Colonic mucosa (tissue), 4 donors: ENCODE measurements around the gene MYO9A. TPM values are rescaled to one million over a fixed set of nuclear protein-coding genes. Genes with fewer than 3 reads are reported as not detected.

Source experiments
- DNase-seq: peaks from one replicate; pipeline ENCODE4 v3.0.0-alpha.2; 2020
- H3K27ac ChIP-seq: fragments of 200-600 bp; one replicate; pipeline ENCODE4 v1.8.0; 2021
- H3K27me3 ChIP-seq: fragments of 200-600 bp; one replicate; pipeline ENCODE4 v1.8.0; 2021
- H3K36me3 ChIP-seq: fragments of 200-600 bp; one replicate; pipeline ENCODE4 v1.8.0; 2021
- H3K4me1 ChIP-seq: fragments of 200-600 bp; one replicate; pipeline ENCODE4 v1.8.0; 2021; ENCODE audit warnings: mild to moderate bottlenecking
- H3K4me3 ChIP-seq: fragments of 200-600 bp; one replicate; pipeline ENCODE4 v1.8.0; 2021
- H3K9ac ChIP-seq, 2 donors: one replicate each; pipeline ENCODE4 v1.7.0; 2013; ENCODE audit warnings: control low read depth in 2 of 2, low read depth in 2 of 2, low read length in 2 of 2
- H3K9me3 ChIP-seq: fragments of 200-600 bp; one replicate; pipeline ENCODE4 v1.8.0; 2021
- intact Hi-C: fragments of 100-400 bp; cut with DNase I; formaldehyde crosslinking; loops from one replicate; pipeline ENCODE4 v1.14.1; 2022
- total RNA-seq, 2 donors: library from RNA; stranded (reverse); fragmentation: NEBNext Ultra II Directional in 1 of 2; extraction: Animal tissue kit (Norgen Biotek cat#: 25700) in 1 of 2; gene quantifications; one replicate each; pipeline ENCODE4 v1.2.1, GENCODE V29; 2021
- TF ChIP-seq, protein P1 (sequence below): fragments of 200-600 bp; IDR thresholded peaks from one replicate; pipeline ENCODE4 v1.8.0; 2022; ENCODE audit warnings: antibody characterized with exemption, mild to moderate bottlenecking
- donor health status: healthy.
- donor health status: DM: no; HTN: no; CAD: no.
- donor health status: DM: no; HTN: no; CAD: no.

Gene MYO9A
- total RNA-seq, 2 donors from 2014 or later, result 27.5 to 34.3 TPM

DNA sequence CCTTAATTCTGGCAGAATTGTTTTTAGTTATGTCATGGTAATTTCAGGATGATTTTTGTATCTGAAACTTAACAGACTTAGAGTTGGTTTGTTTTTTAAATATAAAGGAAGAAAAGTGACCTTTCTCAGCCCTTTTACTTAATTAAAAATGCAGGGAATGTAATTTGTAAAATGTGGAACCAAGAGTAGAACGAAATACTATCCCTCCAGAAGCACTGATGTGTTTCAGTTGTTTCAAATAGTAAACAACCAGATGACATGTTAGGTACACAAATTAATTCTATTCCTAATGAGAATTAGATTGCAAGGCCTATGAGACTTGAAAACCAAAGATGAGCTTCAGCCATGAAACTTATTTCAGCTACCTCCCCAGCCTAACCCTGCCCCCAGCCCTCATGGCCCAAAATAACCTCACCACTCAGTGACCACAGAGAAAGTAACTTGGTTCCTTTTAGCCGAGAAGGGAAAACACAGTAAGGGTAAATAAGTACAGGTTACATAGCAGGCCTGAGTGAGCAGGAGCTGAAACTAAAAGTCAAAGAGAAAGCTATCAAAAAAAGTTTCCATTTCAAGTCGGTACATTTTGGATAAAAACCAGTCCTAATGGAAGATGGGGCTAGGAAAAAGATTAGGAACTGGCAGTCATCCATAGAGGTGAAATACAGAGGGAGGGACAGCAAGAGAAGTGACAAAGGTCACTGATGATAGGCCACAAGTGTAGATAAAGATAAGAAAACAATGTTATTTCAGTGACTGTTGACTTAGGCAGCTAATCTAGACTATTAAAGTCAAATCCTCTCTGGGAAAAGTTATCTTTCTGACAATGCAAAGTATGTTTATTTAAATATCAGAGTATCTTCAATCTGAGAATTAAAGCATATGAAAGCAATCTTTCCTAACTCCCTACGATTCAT lies 23.5 kb upstream of the MYO9A start:
- Histone ChIP-seq H3K27me3 (no peaks in the 10 kb centered on the region), H3K36me3 (no peaks in the 10 kb centered on the region), H3K9ac (no peak overlapping the region), H3K4me3 (no peak overlapping the region), H3K27ac (no peak overlapping the region), H3K9me3 (no peaks in the 10 kb centered on the region), H3K4me1 (no peaks in the 10 kb centered on the region)
- DNase-seq, result no peak
- TF ChIP-seq, protein P1, sequence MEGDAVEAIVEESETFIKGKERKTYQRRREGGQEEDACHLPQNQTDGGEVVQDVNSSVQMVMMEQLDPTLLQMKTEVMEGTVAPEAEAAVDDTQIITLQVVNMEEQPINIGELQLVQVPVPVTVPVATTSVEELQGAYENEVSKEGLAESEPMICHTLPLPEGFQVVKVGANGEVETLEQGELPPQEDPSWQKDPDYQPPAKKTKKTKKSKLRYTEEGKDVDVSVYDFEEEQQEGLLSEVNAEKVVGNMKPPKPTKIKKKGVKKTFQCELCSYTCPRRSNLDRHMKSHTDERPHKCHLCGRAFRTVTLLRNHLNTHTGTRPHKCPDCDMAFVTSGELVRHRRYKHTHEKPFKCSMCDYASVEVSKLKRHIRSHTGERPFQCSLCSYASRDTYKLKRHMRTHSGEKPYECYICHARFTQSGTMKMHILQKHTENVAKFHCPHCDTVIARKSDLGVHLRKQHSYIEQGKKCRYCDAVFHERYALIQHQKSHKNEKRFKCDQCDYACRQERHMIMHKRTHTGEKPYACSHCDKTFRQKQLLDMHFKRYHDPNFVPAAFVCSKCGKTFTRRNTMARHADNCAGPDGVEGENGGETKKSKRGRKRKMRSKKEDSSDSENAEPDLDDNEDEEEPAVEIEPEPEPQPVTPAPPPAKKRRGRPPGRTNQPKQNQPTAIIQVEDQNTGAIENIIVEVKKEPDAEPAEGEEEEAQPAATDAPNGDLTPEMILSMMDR, result no peak
- intact Hi-C loops, result no loop called here

DNA sequence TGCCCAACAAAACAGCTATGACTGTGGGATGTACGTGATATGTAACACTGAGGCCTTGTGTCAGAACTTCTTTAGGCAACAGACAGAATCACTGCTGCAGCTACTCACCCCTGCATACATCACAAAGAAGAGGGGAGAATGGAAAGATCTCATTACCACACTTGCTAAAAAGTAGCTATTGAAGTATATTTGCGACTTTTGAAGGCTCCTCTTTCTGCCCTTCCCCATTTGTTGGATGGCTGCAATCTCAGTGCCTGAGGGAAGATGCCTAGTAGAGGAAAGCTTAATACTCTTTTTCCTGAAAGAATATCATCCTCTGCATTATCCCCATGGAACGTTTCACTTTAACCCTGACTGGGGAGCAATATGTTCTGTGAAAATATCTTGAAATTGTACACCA lies 22.1 kb upstream of the MYO9A start:
- no peak overlapping the region for H3K9ac ChIP-seq
- no peaks in the 10 kb centered on the region for H3K27me3 ChIP-seq
- H3K4me1 ChIP-seq, result peaks cover 4% of the 10 kb centered on the region
- no peak for DNase-seq
- no peak overlapping the region for H3K4me3 ChIP-seq
- H3K27ac ChIP-seq, result no peak overlapping the region
- H3K9me3 ChIP-seq, result no peaks in the 10 kb centered on the region
- TF ChIP-seq, protein P1, result no peak
- intact Hi-C loops, result no loop called here
- H3K36me3 ChIP-seq, result no peaks in the 10 kb centered on the region

DNA sequence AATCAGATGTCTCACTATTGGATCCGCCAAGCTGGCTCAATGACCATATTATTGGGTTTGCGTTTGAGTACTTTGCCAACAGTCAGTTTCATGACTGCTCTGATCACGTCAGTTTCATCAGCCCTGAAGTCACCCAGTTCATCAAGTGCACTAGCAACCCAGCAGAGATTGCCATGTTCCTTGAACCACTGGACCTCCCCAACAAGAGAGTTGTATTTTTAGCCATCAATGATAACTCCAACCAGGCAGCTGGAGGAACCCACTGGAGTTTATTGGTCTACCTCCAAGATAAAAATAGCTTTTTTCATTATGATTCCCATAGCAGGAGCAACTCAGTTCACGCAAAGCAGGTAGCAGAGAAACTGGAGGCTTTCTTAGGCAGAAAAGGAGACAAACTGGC lies 21.7 kb upstream of the MYO9A start:
- no peak overlapping the region for H3K27ac ChIP-seq
- H3K36me3 ChIP-seq, result no peaks in the 10 kb centered on the region
- no peak for DNase-seq
- H3K9ac ChIP-seq, result no peak overlapping the region
- TF ChIP-seq, protein P1, result no peak
- no peaks in the 10 kb centered on the region for H3K9me3 ChIP-seq
- peaks cover 4% of the 10 kb centered on the region for H3K4me1 ChIP-seq
- intact Hi-C loops, result no loop called here
- H3K4me3 ChIP-seq, result no peak overlapping the region
- no peaks in the 10 kb centered on the region for H3K27me3 ChIP-seq

DNA sequence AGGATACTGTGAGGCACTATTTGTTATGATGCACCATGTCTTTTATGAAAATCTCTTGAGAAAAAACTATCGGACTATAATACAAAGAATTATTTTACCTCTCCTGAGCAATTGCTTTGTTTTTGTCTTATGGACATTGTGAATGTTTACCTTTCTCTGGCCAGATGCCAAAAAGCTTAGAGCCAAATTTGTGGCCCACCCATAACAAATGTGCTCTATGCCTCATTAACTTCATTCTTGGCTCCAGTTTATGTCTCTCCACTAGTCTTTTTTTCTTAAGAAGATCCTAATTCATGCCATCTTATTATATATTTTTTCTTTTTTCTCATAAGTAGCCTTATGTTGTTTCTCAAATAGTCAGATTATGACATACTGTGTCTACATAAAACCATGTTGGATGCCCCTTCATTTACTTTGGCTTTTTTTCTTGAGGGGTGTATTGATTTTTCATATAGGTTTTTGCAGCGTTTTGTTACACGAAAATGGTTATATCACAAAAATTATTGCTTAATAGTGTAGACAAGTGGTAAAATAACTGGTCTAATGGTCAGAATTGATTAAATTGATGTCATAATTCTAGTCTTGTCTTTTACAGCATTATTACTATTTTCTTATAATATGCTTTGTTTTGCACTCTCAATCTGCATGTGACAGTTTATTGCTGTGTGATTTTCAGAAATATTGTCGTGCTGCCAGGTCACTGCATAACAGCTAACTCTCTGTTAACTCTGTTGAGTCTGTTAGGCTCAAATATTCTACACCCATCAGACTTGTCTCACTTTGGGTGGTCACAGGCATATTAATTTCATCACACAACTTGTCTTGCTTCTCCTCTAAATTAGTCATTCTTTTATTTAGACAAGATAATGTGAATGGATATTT lies 18.5 kb upstream of the MYO9A start:
- H3K9ac ChIP-seq, result no peak overlapping the region
- DNase-seq, result no peak
- intact Hi-C loops, result no loop called here
- no peaks in the 10 kb centered on the region for H3K27me3 ChIP-seq
- H3K36me3 ChIP-seq, result no peaks in the 10 kb centered on the region
- TF ChIP-seq, protein P1, result no peak
- no peaks in the 10 kb centered on the region for H3K9me3 ChIP-seq
- no peak overlapping the region for H3K27ac ChIP-seq
- no peak overlapping the region for H3K4me3 ChIP-seq
- peaks cover 4% of the 10 kb centered on the region for H3K4me1 ChIP-seq

DNA sequence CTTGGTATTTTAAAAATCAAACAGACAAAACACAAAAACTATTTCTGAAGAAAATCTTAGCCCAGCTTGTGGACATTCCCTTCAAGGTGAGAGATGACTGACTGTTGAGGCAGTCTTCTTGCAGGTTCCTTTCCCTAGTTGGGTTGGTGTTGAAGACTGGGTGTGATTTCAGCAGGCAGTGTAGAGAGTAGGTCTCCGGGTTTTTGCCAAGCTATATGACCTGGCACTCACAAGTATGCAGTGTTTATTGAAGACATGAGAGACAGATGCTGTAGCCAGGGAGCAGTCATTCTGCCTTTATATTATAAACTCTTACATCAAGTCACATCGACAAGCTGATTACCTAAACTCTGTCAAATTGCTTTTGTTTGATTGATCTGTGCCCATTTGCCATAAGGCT lies 17.8 kb upstream of the MYO9A start:
- no peak overlapping the region for H3K9ac ChIP-seq
- intact Hi-C loops, result no loop called here
- H3K9me3 ChIP-seq, result no peaks in the 10 kb centered on the region
- H3K4me3 ChIP-seq, result no peak overlapping the region
- H3K4me1 ChIP-seq, result peaks cover 4% of the 10 kb centered on the region
- no peak overlapping the region for H3K27ac ChIP-seq
- TF ChIP-seq, protein P1, result no peak
- no peaks in the 10 kb centered on the region for H3K27me3 ChIP-seq
- no peaks in the 10 kb centered on the region for H3K36me3 ChIP-seq
- no peak for DNase-seq
